ENCODE results near the gene TTBK2.
A peak's percentile ranks its signal among the peaks of the same experiment; 100 is the strongest.
"Not testable (repeated sequence)": the region's sequence is repeated elsewhere in the genome, so short reads cannot be mapped to it uniquely, and the experiment has no call there.

The TTBK2 gene
- total RNA-seq: 28.1 to 69.0 reads per million in 2 experiments

- DNase-seq (ENCODE audit: low read depth): peak; percentile 97
Observed at GRCh38 chr15:42920519-42921341, at the start of gene TTBK2. Gene TTBK2 (minus strand): TSS chr15:42920778. CDS start chr15:42878617, 42,161 bp downstream.

- no peak for DNase-seq (ENCODE audit: low read depth)
Observed at GRCh38 chr15:42964476-42964875, 43.9 kb upstream of the TTBK2 start.

- no peak for DNase-seq (ENCODE audit: low read depth)
Observed at GRCh38 chr15:42955518-42955917, 34.9 kb upstream of the TTBK2 start.

GRCh38 chr15:42954291-42954690, 33.7 kb upstream of the TTBK2 start:
- no peak for DNase-seq (ENCODE audit: low read depth)

- DNase-seq (ENCODE audit: low read depth): not testable (repeated sequence)
Observed at GRCh38 chr15:42948898-42949297, 28.3 kb upstream of the TTBK2 start.

- DNase-seq (ENCODE audit: low read depth): no peak
Observed at GRCh38 chr15:42940527-42940926, 19.9 kb upstream of the TTBK2 start.

- DNase-seq (ENCODE audit: low read depth): no peak
Observed at GRCh38 chr15:42939841-42940240, 19.3 kb upstream of the TTBK2 start.

- DNase-seq (ENCODE audit: low read depth): no peak
Observed at GRCh38 chr15:42937143-42937542, 16.6 kb upstream of the TTBK2 start.

- no peak for DNase-seq (ENCODE audit: low read depth)
Observed at GRCh38 chr15:42933886-42934667, 13.5 kb upstream of the TTBK2 start.

- DNase-seq (ENCODE audit: low read depth): no peak
Observed at GRCh38 chr15:42932833-42933515, 12.4 kb upstream of the TTBK2 start.

- no peak for DNase-seq (ENCODE audit: low read depth)
Observed at GRCh38 chr15:42931702-42932486, 11.3 kb upstream of the TTBK2 start.

GRCh38 chr15:42929306-42929848, 8.8 kb upstream of the TTBK2 start:
- DNase-seq (ENCODE audit: low read depth): no peak

- peak; percentile 10 for DNase-seq (ENCODE audit: low read depth)
Observed at GRCh38 chr15:42921342-42921731, 759 bp upstream of the TTBK2 start.

GRCh38 chr15:42919799-42920518, 619 bp downstream of the TTBK2 start:
- peak; percentile 18 for DNase-seq (ENCODE audit: low read depth)

- DNase-seq (ENCODE audit: low read depth): no peak
Observed at GRCh38 chr15:42919308-42919707, 1.3 kb downstream of the TTBK2 start.

- DNase-seq (ENCODE audit: low read depth): no peak
Observed at GRCh38 chr15:42918047-42918446, 2.5 kb downstream of the TTBK2 start.

GRCh38 chr15:42915654-42916315, 4.8 kb downstream of the TTBK2 start:
- DNase-seq (ENCODE audit: low read depth): no peak

GRCh38 chr15:42914728-42915497, 5.7 kb downstream of the TTBK2 start:
- DNase-seq (ENCODE audit: low read depth): no peak

- DNase-seq (ENCODE audit: low read depth): no peak
Observed at GRCh38 chr15:42911058-42911592, 9.5 kb downstream of the TTBK2 start.
